Gastroesophageal sphincter (tissue), 3 donors: Measurements from ENCODE around the gene CLEC4D.

Experiments
- CTCF ChIP-seq, 4 experiments: fragments of 200-600 bp in 2 of 4; fragments of 450-650 bp in 2 of 4; sonication (generic) in 1 of 4; IDR thresholded peaks; one replicate each; pipeline ENCODE4 v1.5.1; 2017 to 2019; ENCODE audit warnings: antibody characterized with exemption in 4 of 4, mild to moderate bottlenecking in 2 of 4, moderate library complexity in 2 of 4
- EP300 ChIP-seq: sonication (generic); formaldehyde crosslinking; IDR thresholded peaks from one replicate; pipeline ENCODE4 v1.6.1; 2017; ENCODE audit warnings: antibody characterized with exemption, mild to moderate bottlenecking
- POLR2A ChIP-seq, 2 donors: fragments of 450-650 bp; IDR thresholded peaks; one replicate each; pipeline ENCODE4 v1.6.1; 2017; ENCODE audit warnings: antibody characterized with exemption in 2 of 2, mild to moderate bottlenecking in 2 of 2, moderate library complexity in 1 of 2
- POLR2AphosphoS5 ChIP-seq: sonication (generic); formaldehyde crosslinking; IDR thresholded peaks from one replicate; pipeline ENCODE4 v1.6.1; 2017; ENCODE audit warnings: antibody characterized with exemption

GRCh38 chr12:8466241-8466640 is 47.1 kb upstream of the CLEC4D start:
- no peak for TF ChIP-seq POLR2AphosphoS5
- no peak for TF ChIP-seq CTCF (IDR thresholded peaks at IDR 0.05)
- TF ChIP-seq POLR2A (IDR thresholded peaks at IDR 0.05), result no peak
- TF ChIP-seq EP300, result no peak
